UCSD-AML1 (cell line): ENCODE measurements around the gene ZNF41.

ENCODE experiments used
- DNase-seq: peaks from one replicate; lab custom pipeline; 2025; ENCODE audit not compliant: unreplicated experiment; lab: John Stamatoyannopoulos, UW

The ZNF41 gene

DNA sequence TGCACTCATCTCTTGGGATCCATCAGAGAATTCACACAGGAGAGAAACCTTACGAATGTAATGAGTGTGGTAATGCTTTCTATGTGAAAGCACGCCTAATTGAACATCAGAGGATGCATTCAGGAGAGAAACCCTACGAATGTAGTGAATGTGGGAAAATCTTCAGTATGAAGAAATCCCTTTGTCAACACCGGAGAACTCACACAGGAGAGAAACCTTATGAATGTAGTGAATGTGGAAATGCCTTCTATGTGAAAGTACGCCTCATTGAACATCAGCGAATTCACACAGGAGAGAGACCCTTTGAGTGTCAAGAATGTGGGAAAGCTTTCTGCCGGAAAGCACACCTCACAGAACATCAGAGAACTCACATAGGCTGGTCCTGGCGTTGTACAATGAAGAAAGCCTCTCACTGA is 69.8 kb downstream of the ZNF41 start:
- DNase-seq: no peak
